Trophoblast cell (in vitro differentiated cells and primary cell): ENCODE measurements around the gene KCNG4.

ENCODE experiments used
- DNase-seq, 2 donors: peaks; one replicate each; pipeline ENCODE4 v3.0.0-alpha.2; 2016
- H2AFZ ChIP-seq: 2 replicates; pipeline ENCODE4 v1.6.1; 2013; ENCODE audit warnings: low read length, moderate library complexity, mild to moderate bottlenecking; ENCODE audit not compliant: insufficient read depth, poor library complexity
- H2AK5ac ChIP-seq: 2 replicates; pipeline ENCODE4 v1.6.1; 2013; ENCODE audit warnings: mild to moderate bottlenecking, low read length
- H2BK120ac ChIP-seq: 2 replicates; pipeline ENCODE4 v1.6.1; 2013; ENCODE audit warnings: low read length, mild to moderate bottlenecking, moderate library complexity; ENCODE audit not compliant: insufficient read depth, poor library complexity
- H2BK12ac ChIP-seq: 2 replicates; pipeline ENCODE4 v1.6.1; 2013; ENCODE audit warnings: mild to moderate bottlenecking, low read length, moderate library complexity
- H2BK5ac ChIP-seq: 2 replicates; pipeline ENCODE4 v1.6.1; 2013; ENCODE audit warnings: low read length, low read depth, moderate library complexity, mild to moderate bottlenecking; ENCODE audit not compliant: poor library complexity
- H3K14ac ChIP-seq: 2 replicates; pipeline ENCODE4 v1.6.1; 2013; ENCODE audit warnings: mild to moderate bottlenecking, low read length
- H3K18ac ChIP-seq: 2 replicates; pipeline ENCODE4 v1.6.1; 2013; ENCODE audit warnings: mild to moderate bottlenecking, low read length
- H3K23ac ChIP-seq: 2 replicates; pipeline ENCODE4 v1.6.1; 2013; ENCODE audit warnings: low read length
- H3K27ac ChIP-seq: 2 replicates; pipeline ENCODE4 v1.5.1; 2013; ENCODE audit warnings: low read depth, mild to moderate bottlenecking, inconsistent platforms, low read length, moderate library complexity
- H3K27me3 ChIP-seq: 2 replicates; pipeline ENCODE4 v1.6.1; 2013; ENCODE audit warnings: inconsistent platforms, mild to moderate bottlenecking, low read length, moderate library complexity; ENCODE audit not compliant: insufficient read depth
- H3K36me3 ChIP-seq, 2 experiments: 1 replicate in 1 of 2; 2 replicates in 1 of 2; pipeline ENCODE4 v1.6.1; 2013; ENCODE audit warnings: low read length in 2 of 2, mild to moderate bottlenecking in 2 of 2, moderate library complexity in 1 of 2; ENCODE audit not compliant: insufficient read depth in 2 of 2, control insufficient read depth in 1 of 2
- H3K4ac ChIP-seq: 2 replicates; pipeline ENCODE4 v1.6.1; 2013; ENCODE audit warnings: low read depth, mild to moderate bottlenecking, low read length, moderate library complexity
- H3K4me1 ChIP-seq, 2 experiments: 1 replicate in 1 of 2; 2 replicates in 1 of 2; pipeline ENCODE4 v1.6.1; 2013; ENCODE audit warnings: low read length in 2 of 2, mild to moderate bottlenecking in 2 of 2, moderate library complexity in 1 of 2; ENCODE audit not compliant: insufficient read depth in 2 of 2, control insufficient read depth in 1 of 2
- H3K4me2 ChIP-seq: 2 replicates; pipeline ENCODE4 v1.6.1; 2013; ENCODE audit warnings: inconsistent platforms, mild to moderate bottlenecking, low read length, moderate library complexity
- H3K4me3 ChIP-seq: 2 replicates; pipeline ENCODE4 v1.5.1; 2013; ENCODE audit warnings: mild to moderate bottlenecking, low read depth, low read length, inconsistent platforms
- H3K79me1 ChIP-seq: one replicate; pipeline ENCODE4 v1.6.1; 2013; ENCODE audit warnings: low read length
- H3K79me2 ChIP-seq: 2 replicates; pipeline ENCODE4 v1.6.1; 2013; ENCODE audit warnings: low read length, mild to moderate bottlenecking; ENCODE audit not compliant: control insufficient read depth, insufficient read depth, poor library complexity
- H3K9ac ChIP-seq: 2 replicates; pipeline ENCODE4 v1.6.1; 2013; ENCODE audit warnings: mild to moderate bottlenecking, low read length
- H3K9me3 ChIP-seq: 2 replicates; pipeline ENCODE4 v1.6.1; 2013; ENCODE audit warnings: low read depth, mild to moderate bottlenecking, control low read depth, inconsistent platforms, low read length; ENCODE audit not compliant: insufficient read depth
- H4K12ac ChIP-seq: 2 replicates; pipeline ENCODE4 v1.6.1; 2013; ENCODE audit warnings: low read depth, mild to moderate bottlenecking, low read length, moderate library complexity
- H4K8ac ChIP-seq: 2 replicates; pipeline ENCODE4 v1.6.1; 2013; ENCODE audit warnings: low read depth, mild to moderate bottlenecking, low read length, moderate library complexity
- H4K91ac ChIP-seq: one replicate; pipeline ENCODE4 v1.6.1; 2013; ENCODE audit warnings: low read depth, mild to moderate bottlenecking, low read length, moderate library complexity
- WGBS: extraction: QIAGEN DNeasy Blood & Tissue Kit; methylation state at CpG from one replicate; pipeline ENCODE4 v1.1.7; 2013; ENCODE audit warnings: missing lambda C conversion rate; ENCODE audit not compliant: insufficient read length, insufficient coverage; ENCODE audit errors: extremely low coverage; 5-methylcytosine and 5-hydroxymethylcytosine counted together

KCNG4 gene

GRCh38 chr16:84253173-84253572 is 13.4 kb upstream of the KCNG4 start:
- H3K9me3 ChIP-seq: peaks cover 6% of the 10 kb centered on the region
- H4K91ac ChIP-seq: no peak overlapping the region
- no peak overlapping the region for H3K18ac ChIP-seq
- DNase-seq: no peak
- H3K23ac ChIP-seq: no peak overlapping the region
- no CpG with 5 or more reads among the region's 4 CpGs for WGBS
- H2BK12ac ChIP-seq: no peak overlapping the region
- H3K4me3 ChIP-seq: no peak overlapping the region
- H3K4me2 ChIP-seq: no peak overlapping the region
- no peak overlapping the region for H4K12ac ChIP-seq
- no peaks in the 10 kb centered on the region for H3K79me2 ChIP-seq
- H3K36me3 ChIP-seq: no peaks in the 10 kb centered on the region
- no peaks in the 10 kb centered on the region for H3K27me3 ChIP-seq
- no peak overlapping the region for H2BK5ac ChIP-seq
- H2AFZ ChIP-seq: no peak overlapping the region
- H4K8ac ChIP-seq: no peak overlapping the region
- H3K27ac ChIP-seq: no peak overlapping the region
- H2AK5ac ChIP-seq: no peak overlapping the region
- no peak overlapping the region for H3K9ac ChIP-seq
- H2BK120ac ChIP-seq: no peak overlapping the region
- no peak overlapping the region for H3K14ac ChIP-seq
- no peak overlapping the region for H3K4ac ChIP-seq
- no peaks in the 10 kb centered on the region for H3K79me1 ChIP-seq
- H3K4me1 ChIP-seq: no peaks in the 10 kb centered on the region

- H4K8ac ChIP-seq: no peak overlapping the region
- WGBS: no CpG with 5 or more reads among the region's 7 CpGs
- no peak overlapping the region for H4K91ac ChIP-seq
- H3K14ac ChIP-seq: no peak overlapping the region
- H2BK120ac ChIP-seq: no peak overlapping the region
- no peaks in the 10 kb centered on the region for H3K36me3 ChIP-seq
- peak overlapping the region; percentile 16 for H3K4me3 ChIP-seq
- H3K4me1 ChIP-seq: no peaks in the 10 kb centered on the region
- H2AFZ ChIP-seq: no peak overlapping the region
- no peak overlapping the region for H3K27ac ChIP-seq
- no peak overlapping the region for H3K18ac ChIP-seq
- no peak overlapping the region for H3K4me2 ChIP-seq
- H3K23ac ChIP-seq: no peak overlapping the region
- H3K9ac ChIP-seq: no peak overlapping the region
- no peak for DNase-seq
- no peak overlapping the region for H4K12ac ChIP-seq
- H3K9me3 ChIP-seq: peaks cover 6% of the 10 kb centered on the region
- no peaks in the 10 kb centered on the region for H3K27me3 ChIP-seq
- no peak overlapping the region for H2BK12ac ChIP-seq
- no peaks in the 10 kb centered on the region for H3K79me1 ChIP-seq
- no peak overlapping the region for H2BK5ac ChIP-seq
- H2AK5ac ChIP-seq: no peak overlapping the region
- H3K4ac ChIP-seq: no peak overlapping the region
- no peaks in the 10 kb centered on the region for H3K79me2 ChIP-seq
Measured at GRCh38 chr16:84252184-84252583, 12.4 kb upstream of the KCNG4 start.

GRCh38 chr16:84247844-84248243 is 8.0 kb upstream of the KCNG4 start:
- H4K12ac ChIP-seq: no peak overlapping the region
- H3K27ac ChIP-seq: no peak overlapping the region
- no CpG with 5 or more reads among the region's 5 CpGs for WGBS
- no peak overlapping the region for H2BK120ac ChIP-seq
- no peak overlapping the region for H2BK12ac ChIP-seq
- no peak overlapping the region for H4K8ac ChIP-seq
- H3K79me2 ChIP-seq: no peaks in the 10 kb centered on the region
- peaks cover 0 to 4% of the 10 kb centered on the region in 2 experiments for H3K4me1 ChIP-seq
- no peak overlapping the region for H2AK5ac ChIP-seq
- peaks cover 2% of the 10 kb centered on the region for H3K9me3 ChIP-seq
- no peak overlapping the region for H3K9ac ChIP-seq
- H2BK5ac ChIP-seq: no peak overlapping the region
- H4K91ac ChIP-seq: no peak overlapping the region
- no peaks in the 10 kb centered on the region for H3K79me1 ChIP-seq
- H3K23ac ChIP-seq: no peak overlapping the region
- H3K18ac ChIP-seq: no peak overlapping the region
- H2AFZ ChIP-seq: no peak overlapping the region
- H3K4ac ChIP-seq: no peak overlapping the region
- no peak overlapping the region for H3K14ac ChIP-seq
- no peaks in the 10 kb centered on the region for H3K27me3 ChIP-seq
- H3K4me3 ChIP-seq: no peak overlapping the region
- H3K4me2 ChIP-seq: no peak overlapping the region
- H3K36me3 ChIP-seq: no peaks in the 10 kb centered on the region
- peak; percentile 37 to 82 for DNase-seq

- Histone ChIP-seq H2BK12ac (no peak overlapping the region), H3K9me3 (peaks cover 2% of the 10 kb centered on the region), H3K27me3 (no peaks in the 10 kb centered on the region), H3K14ac (no peak overlapping the region), H3K4me2 (no peak overlapping the region), H3K4me3 (no peak overlapping the region), H4K12ac (no peak overlapping the region), H2AK5ac (no peak overlapping the region), H3K4ac (no peak overlapping the region), H2AFZ (no peak overlapping the region), H3K79me2 (no peaks in the 10 kb centered on the region), H3K79me1 (no peaks in the 10 kb centered on the region), H3K36me3 (no peaks in the 10 kb centered on the region), H4K91ac (no peak overlapping the region), H3K18ac (no peak overlapping the region), H2BK5ac (no peak overlapping the region), H3K27ac (no peak overlapping the region), H3K9ac (no peak overlapping the region), H2BK120ac (no peak overlapping the region), H4K8ac (no peak overlapping the region), H3K23ac (no peak overlapping the region), H3K4me1 (peaks cover 0 to 4% of the 10 kb centered on the region in 2 experiments)
- WGBS: no CpG with 5 or more reads among the region's 6 CpGs
- DNase-seq: peak in 1 of 2 donors; percentile 38
Measured at GRCh38 chr16:84247331-84247730, 7.5 kb upstream of the KCNG4 start.
